NCI-H146 (cell line): Measurements from ENCODE around the gene ADGRB3.
A peak's percentile ranks its signal among the peaks of the same experiment; 100 is the strongest.
"Not testable (repeated sequence)": the region's sequence is repeated elsewhere in the genome, so short reads cannot be mapped to it uniquely, and the experiment has no call there.

Source experiments
- DNase-seq: peaks from one replicate; lab custom pipeline; 2025; lab: John Stamatoyannopoulos, UW

Gene ADGRB3

GRCh38 chr6:68947721-68948120 is 312.6 kb downstream of the ADGRB3 start:
- DNase-seq = no peak

GRCh38 chr6:68951270-68951669 is 316.2 kb downstream of the ADGRB3 start:
- DNase-seq = no peak

- DNase-seq = no peak
Observed at GRCh38 chr6:68958327-68958726, 323.2 kb downstream of the ADGRB3 start.

- DNase-seq = peak; percentile 41
Observed at GRCh38 chr6:68967549-68968300, 332.6 kb downstream of the ADGRB3 start.

GRCh38 chr6:68968301-68968649 is 333.2 kb downstream of the ADGRB3 start:
- no peak for DNase-seq

DNA sequence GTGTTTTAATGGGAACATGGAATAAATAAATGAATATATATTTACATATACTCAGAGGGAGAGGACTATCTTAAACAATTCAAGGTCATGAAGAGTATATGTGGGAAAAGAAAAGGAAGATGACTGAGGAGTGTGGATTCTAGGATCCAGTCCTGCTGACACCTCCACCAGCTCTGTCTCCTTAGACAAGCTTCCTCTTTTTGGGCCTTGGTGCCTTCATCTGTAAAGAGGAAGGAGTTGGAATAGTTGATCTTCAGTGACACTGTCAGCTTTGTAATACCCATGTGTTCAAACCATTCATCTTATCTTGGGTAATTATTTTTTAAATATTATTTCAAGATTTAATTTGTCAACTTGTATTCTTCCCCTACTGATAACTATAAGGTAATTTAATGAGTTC is 338.0 kb downstream of the ADGRB3 start:
- DNase-seq = no peak

- no peak for DNase-seq
Observed at GRCh38 chr6:68975064-68975463, 340.0 kb downstream of the ADGRB3 start.

- no peak for DNase-seq
Observed at GRCh38 chr6:68975816-68976215, 340.7 kb downstream of the ADGRB3 start.

- DNase-seq = no peak
Observed at GRCh38 chr6:68976260-68976659, 341.2 kb downstream of the ADGRB3 start.

DNA sequence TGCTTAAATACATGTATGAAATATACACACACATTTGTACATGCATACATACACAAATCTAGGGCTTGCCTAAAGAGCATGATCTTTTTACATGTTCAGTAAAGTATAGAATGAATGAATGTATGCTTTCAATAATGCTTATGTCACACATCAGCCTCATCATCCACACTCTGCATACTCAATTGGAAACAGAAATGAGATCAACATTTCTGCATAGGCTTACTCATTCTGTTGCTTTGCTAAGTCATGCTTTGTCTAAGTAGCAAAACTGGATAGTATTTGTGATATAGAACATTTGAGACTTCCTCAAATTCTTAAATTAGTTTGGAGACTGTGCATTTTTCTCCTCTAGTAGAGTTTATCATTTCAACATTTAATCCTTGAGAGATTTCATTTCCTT is 343.3 kb downstream of the ADGRB3 start:
- DNase-seq = no peak

GRCh38 chr6:68981668-68982067 is 346.6 kb downstream of the ADGRB3 start:
- not testable (repeated sequence) for DNase-seq

GRCh38 chr6:68988698-68989097 is 353.6 kb downstream of the ADGRB3 start:
- no peak for DNase-seq

DNA sequence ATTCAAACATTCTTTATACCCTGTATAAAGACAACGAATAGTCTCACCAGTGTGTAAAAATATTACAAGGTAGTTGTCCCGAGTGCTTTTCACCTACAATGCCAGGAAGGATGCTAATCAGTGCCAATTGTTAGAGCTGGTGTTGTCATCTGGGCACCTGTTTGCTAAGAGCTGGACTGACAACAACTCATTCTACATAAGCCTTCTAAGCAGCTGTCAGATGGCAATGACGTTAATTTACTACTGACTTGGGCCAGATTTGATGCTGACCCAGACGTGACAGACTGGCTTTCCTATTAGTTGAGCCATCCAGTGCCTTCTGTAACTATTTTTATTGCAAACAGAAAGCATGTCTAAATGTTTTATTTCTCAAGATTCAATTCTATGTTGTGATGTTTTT is 355.2 kb downstream of the ADGRB3 start:
- no peak for DNase-seq

DNA sequence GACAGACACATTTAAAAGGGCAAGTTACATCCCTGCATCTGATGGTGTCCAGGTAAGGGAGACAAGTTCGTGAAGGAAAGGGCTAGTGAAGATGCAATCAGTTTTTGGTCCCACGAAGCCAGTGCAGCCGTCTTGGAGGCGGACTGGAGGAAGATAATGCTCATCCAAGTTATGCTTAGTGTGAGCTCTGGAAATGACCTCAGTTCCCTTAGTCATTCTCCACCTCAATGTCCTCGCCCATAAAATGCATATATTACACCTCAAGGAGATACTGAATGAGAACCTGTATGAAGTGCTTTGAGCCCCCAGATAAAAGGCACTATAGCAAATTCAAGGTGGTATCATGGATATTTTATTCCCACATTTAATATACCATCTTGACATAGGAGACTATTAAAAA is 358.8 kb downstream of the ADGRB3 start:
- no peak for DNase-seq

DNA sequence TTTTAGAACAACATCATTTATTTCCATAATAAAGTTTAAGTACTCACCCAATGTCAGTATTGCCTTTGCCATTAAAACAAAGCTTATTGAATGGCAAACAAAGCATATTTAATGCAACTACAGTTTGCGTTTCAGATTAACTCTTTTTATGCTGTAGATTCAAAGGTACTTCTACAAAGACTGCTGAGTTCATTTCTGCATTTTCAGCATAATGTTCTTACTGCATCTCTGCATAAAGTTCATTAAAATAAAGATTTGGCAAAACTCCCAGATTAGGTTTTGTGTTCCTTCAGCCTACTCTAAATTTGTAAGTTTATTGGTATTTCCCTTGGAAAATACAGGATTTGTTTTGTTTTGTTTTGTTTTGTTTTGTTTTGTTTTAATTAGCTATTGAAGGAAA is 359.4 kb downstream of the ADGRB3 start:
- no peak for DNase-seq

- DNase-seq = no peak
Observed at GRCh38 chr6:69005199-69005598, 370.1 kb downstream of the ADGRB3 start.

GRCh38 chr6:69007781-69008180 is 372.7 kb downstream of the ADGRB3 start:
- no peak for DNase-seq

- DNase-seq = no peak
Observed at GRCh38 chr6:69012211-69012610, 377.1 kb downstream of the ADGRB3 start.

DNA sequence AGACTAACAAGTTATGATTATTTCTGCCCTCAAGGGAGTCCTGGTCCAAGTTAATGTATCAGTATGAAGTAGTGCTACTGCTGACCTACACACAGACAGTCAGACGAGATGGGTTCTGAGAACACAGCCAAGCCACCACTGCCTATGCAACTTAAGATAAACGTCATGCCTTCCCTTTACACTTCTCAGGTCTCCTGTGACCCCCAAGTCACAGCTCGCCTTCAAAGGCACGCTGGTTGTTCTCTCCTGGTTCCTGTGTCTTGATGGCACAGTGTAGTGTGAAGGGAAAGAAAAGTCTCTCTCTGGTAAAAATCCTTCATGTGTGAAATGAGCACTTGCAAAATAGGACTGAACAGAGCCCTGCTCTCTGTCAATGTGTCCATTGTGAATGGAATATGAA is 377.8 kb downstream of the ADGRB3 start:
- no peak for DNase-seq

DNA sequence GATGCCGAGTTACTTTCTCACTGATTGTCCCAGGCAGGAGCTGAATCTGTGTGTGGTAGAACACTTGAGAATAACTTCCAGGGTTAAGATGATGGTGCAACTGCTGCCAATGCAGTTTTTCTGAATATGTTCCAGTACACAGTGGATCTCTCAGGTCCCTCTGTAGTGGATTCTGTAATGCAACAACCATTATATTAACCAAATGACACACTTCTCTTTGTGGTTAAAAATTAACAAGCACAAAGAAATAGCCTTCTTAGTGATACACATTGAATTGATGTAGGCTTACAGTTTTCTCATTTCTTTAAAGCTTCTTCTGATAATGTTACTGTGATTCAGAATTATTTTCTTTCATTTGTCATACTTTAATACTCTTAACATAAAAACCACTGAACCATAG is 383.8 kb downstream of the ADGRB3 start:
- no peak for DNase-seq

GRCh38 chr6:69019832-69020231 is 384.8 kb downstream of the ADGRB3 start:
- DNase-seq = no peak

- DNase-seq = no peak
Observed at GRCh38 chr6:69022993-69023392, 387.9 kb downstream of the ADGRB3 start.

DNA sequence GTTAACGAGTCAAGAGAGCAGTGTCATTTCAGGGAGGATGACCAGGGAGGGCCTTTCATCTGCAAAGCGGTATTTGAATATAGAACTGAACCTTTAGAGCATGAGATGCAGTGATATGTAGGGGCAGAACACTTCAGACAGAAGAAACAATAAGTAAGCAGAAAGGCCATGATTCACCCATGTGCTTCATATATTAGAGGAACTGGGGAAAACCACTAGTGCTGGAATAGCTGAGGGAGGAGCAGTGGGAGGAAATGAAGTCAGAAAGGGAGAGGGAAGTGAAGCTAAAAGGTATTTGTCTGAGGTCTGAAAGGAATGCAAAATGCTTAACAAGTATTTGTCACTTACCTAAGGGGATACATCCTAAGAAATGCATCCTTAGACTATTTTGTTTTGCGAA is 391.2 kb downstream of the ADGRB3 start:
- no peak for DNase-seq

DNA sequence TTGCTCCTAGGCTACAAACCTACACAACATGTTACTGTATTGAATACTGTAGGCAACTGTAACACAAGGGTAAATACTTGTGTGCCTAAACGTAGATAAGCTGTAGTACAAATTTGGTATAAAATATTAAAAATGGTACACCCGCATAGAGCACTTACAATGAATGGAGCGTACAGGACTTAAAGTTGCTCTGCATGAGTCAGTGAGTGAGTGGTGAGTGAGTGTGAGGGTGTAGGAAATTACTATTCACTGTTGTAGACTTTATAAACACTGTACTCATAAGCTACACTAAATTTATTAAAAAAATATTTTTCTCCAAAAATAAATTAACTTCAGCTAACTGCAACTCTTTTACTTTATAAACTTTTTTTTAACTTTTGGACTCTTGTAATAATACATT is 391.6 kb downstream of the ADGRB3 start:
- no peak for DNase-seq

- no peak for DNase-seq
Observed at GRCh38 chr6:69027861-69028260, 392.8 kb downstream of the ADGRB3 start.
